ENCODE measurements around the gene HERC3.
A peak's percentile ranks its signal among the peaks of the same experiment; 100 is the strongest.

Gene HERC3

GRCh38 chr4:88660446-88661294 lies 68.4 kb downstream of the HERC3 start:
- no peak for DNase-seq

GRCh38 chr4:88661739-88662138 lies 69.5 kb downstream of the HERC3 start:
- no peak for DNase-seq

GRCh38 chr4:88672987-88673386 lies 80.7 kb downstream of the HERC3 start:
- no peak for DNase-seq

GRCh38 chr4:88673886-88674285 lies 81.6 kb downstream of the HERC3 start:
- DNase-seq, result no peak

- DNase-seq, result no peak
Observed at GRCh38 chr4:88674565-88674964, 82.3 kb downstream of the HERC3 start.

- no peak for DNase-seq
Observed at GRCh38 chr4:88674979-88675378, 82.7 kb downstream of the HERC3 start.

- DNase-seq, result no peak
Observed at GRCh38 chr4:88675543-88675942, 83.3 kb downstream of the HERC3 start.

- no peak for DNase-seq
Observed at GRCh38 chr4:88681209-88681608, 88.9 kb downstream of the HERC3 start.

- DNase-seq, result no peak
Observed at GRCh38 chr4:88690355-88690754, 98.1 kb downstream of the HERC3 start.

- no peak for DNase-seq
Observed at GRCh38 chr4:88693792-88694191, 101.5 kb downstream of the HERC3 start.

GRCh38 chr4:88696630-88697029 lies 104.3 kb downstream of the HERC3 start:
- no peak for DNase-seq

- DNase-seq, result peak; percentile 34
Observed at GRCh38 chr4:88697141-88697540, 104.9 kb downstream of the HERC3 start.

GRCh38 chr4:88697588-88698329 lies 105.5 kb downstream of the HERC3 start, which contains the start of gene NAP1L5:
TSS of gene NAP1L5 (minus strand) at chr4:88697829. CDS start at chr4:88697754, 75 bp downstream.
- peak; percentile 81 for DNase-seq

GRCh38 chr4:88698519-88698918 lies 106.2 kb downstream of the HERC3 start:
- no peak for DNase-seq

GRCh38 chr4:88702782-88703181 lies 110.5 kb downstream of the HERC3 start:
- DNase-seq, result no peak

- DNase-seq, result no peak
Observed at GRCh38 chr4:88705223-88705622, 112.9 kb downstream of the HERC3 start.

GRCh38 chr4:88705805-88706492 lies 113.7 kb downstream of the HERC3 start:
- DNase-seq, result no peak

GRCh38 chr4:88706574-88706973 lies 114.3 kb downstream of the HERC3 start:
- peak; percentile 61 for DNase-seq

GRCh38 chr4:88709989-88710388 lies 117.7 kb downstream of the HERC3 start:
- no peak for DNase-seq

- no peak for DNase-seq
Observed at GRCh38 chr4:88713782-88714181, 121.5 kb downstream of the HERC3 start.

GRCh38 chr4:88718098-88718497 lies 125.8 kb downstream of the HERC3 start:
- no peak for DNase-seq

- DNase-seq, result no peak
Observed at GRCh38 chr4:88719381-88719780, 127.1 kb downstream of the HERC3 start.

Measured in left hindlimb (tissue), 1 donor.